ENCODE data around the gene SRPK1.

SRPK1 gene

GRCh38 chr6:35893246-35893645 is 27.7 kb downstream of the SRPK1 start:
- no peak for DNase-seq
- H3K36me3 ChIP-seq (ENCODE audit: control insufficient read depth, insufficient read depth, low read length): peaks cover 9% of the 10 kb centered on the region
- no peaks in the 10 kb centered on the region for H3K9me3 ChIP-seq (ENCODE audit: control insufficient read depth, low read length)
- H3K4me1 ChIP-seq (ENCODE audit: control insufficient read depth, insufficient read depth, low read length, poor library complexity, severe bottlenecking): no peaks in the 10 kb centered on the region
- no peak overlapping the region for H3K4me3 ChIP-seq (ENCODE audit: insufficient read depth, low read depth, low read length, poor library complexity, severe bottlenecking)
- no peaks in the 10 kb centered on the region for H3K27me3 ChIP-seq (replicated peaks; ENCODE audit: control insufficient read depth, insufficient read depth, low read length, poor library complexity, severe bottlenecking)
- no peak overlapping the region for H3K27ac ChIP-seq (ENCODE audit: insufficient read depth, low read length, poor library complexity, severe bottlenecking)

GRCh38 chr6:35892482-35892881 is 28.4 kb downstream of the SRPK1 start:
- H3K4me3 ChIP-seq (ENCODE audit: insufficient read depth, low read depth, low read length, poor library complexity, severe bottlenecking): no peak overlapping the region
- H3K27ac ChIP-seq (ENCODE audit: insufficient read depth, low read length, poor library complexity, severe bottlenecking): no peak overlapping the region
- no peaks in the 10 kb centered on the region for H3K27me3 ChIP-seq (replicated peaks; ENCODE audit: control insufficient read depth, insufficient read depth, low read length, poor library complexity, severe bottlenecking)
- no peaks in the 10 kb centered on the region for H3K9me3 ChIP-seq (ENCODE audit: control insufficient read depth, low read length)
- no peak for DNase-seq
- H3K4me1 ChIP-seq (ENCODE audit: control insufficient read depth, insufficient read depth, low read length, poor library complexity, severe bottlenecking): no peaks in the 10 kb centered on the region
- H3K36me3 ChIP-seq (ENCODE audit: control insufficient read depth, insufficient read depth, low read length): peaks cover 15% of the 10 kb centered on the region

- H3K27ac ChIP-seq (ENCODE audit: insufficient read depth, low read length, poor library complexity, severe bottlenecking): no peak overlapping the region
- H3K36me3 ChIP-seq (ENCODE audit: control insufficient read depth, insufficient read depth, low read length): peaks cover 13% of the 10 kb centered on the region
- no peak overlapping the region for H3K4me3 ChIP-seq (ENCODE audit: insufficient read depth, low read depth, low read length, poor library complexity, severe bottlenecking)
- no peaks in the 10 kb centered on the region for H3K4me1 ChIP-seq (ENCODE audit: control insufficient read depth, insufficient read depth, low read length, poor library complexity, severe bottlenecking)
- DNase-seq: no peak
- no peaks in the 10 kb centered on the region for H3K27me3 ChIP-seq (replicated peaks; ENCODE audit: control insufficient read depth, insufficient read depth, low read length, poor library complexity, severe bottlenecking)
- H3K9me3 ChIP-seq (ENCODE audit: control insufficient read depth, low read length): peaks cover 3% of the 10 kb centered on the region
Observed at GRCh38 chr6:35879151-35879550, 41.7 kb downstream of the SRPK1 start.

GRCh38 chr6:35876902-35877301 is 44.0 kb downstream of the SRPK1 start:
- H3K27me3 ChIP-seq (replicated peaks; ENCODE audit: control insufficient read depth, insufficient read depth, low read length, poor library complexity, severe bottlenecking): no peaks in the 10 kb centered on the region
- no peak overlapping the region for H3K27ac ChIP-seq (ENCODE audit: insufficient read depth, low read length, poor library complexity, severe bottlenecking)
- peaks cover 3% of the 10 kb centered on the region for H3K9me3 ChIP-seq (ENCODE audit: control insufficient read depth, low read length)
- H3K4me3 ChIP-seq (ENCODE audit: insufficient read depth, low read depth, low read length, poor library complexity, severe bottlenecking): no peak overlapping the region
- H3K4me1 ChIP-seq (ENCODE audit: control insufficient read depth, insufficient read depth, low read length, poor library complexity, severe bottlenecking): no peaks in the 10 kb centered on the region
- DNase-seq: no peak
- H3K36me3 ChIP-seq (ENCODE audit: control insufficient read depth, insufficient read depth, low read length): peaks cover 15% of the 10 kb centered on the region

GRCh38 chr6:35874730-35875129 is 46.2 kb downstream of the SRPK1 start:
- DNase-seq: no peak
- H3K4me3 ChIP-seq (ENCODE audit: insufficient read depth, low read depth, low read length, poor library complexity, severe bottlenecking): no peak overlapping the region
- no peaks in the 10 kb centered on the region for H3K27me3 ChIP-seq (replicated peaks; ENCODE audit: control insufficient read depth, insufficient read depth, low read length, poor library complexity, severe bottlenecking)
- no peaks in the 10 kb centered on the region for H3K4me1 ChIP-seq (ENCODE audit: control insufficient read depth, insufficient read depth, low read length, poor library complexity, severe bottlenecking)
- H3K9me3 ChIP-seq (ENCODE audit: control insufficient read depth, low read length): no peaks in the 10 kb centered on the region
- peaks cover 16% of the 10 kb centered on the region for H3K36me3 ChIP-seq (ENCODE audit: control insufficient read depth, insufficient read depth, low read length)
- no peak overlapping the region for H3K27ac ChIP-seq (ENCODE audit: insufficient read depth, low read length, poor library complexity, severe bottlenecking)

- DNase-seq: no peak
- H3K27ac ChIP-seq (ENCODE audit: insufficient read depth, low read length, poor library complexity, severe bottlenecking): no peak overlapping the region
- H3K4me3 ChIP-seq (ENCODE audit: insufficient read depth, low read depth, low read length, poor library complexity, severe bottlenecking): no peak overlapping the region
- H3K36me3 ChIP-seq (ENCODE audit: control insufficient read depth, insufficient read depth, low read length): peaks cover 13% of the 10 kb centered on the region
- no peaks in the 10 kb centered on the region for H3K27me3 ChIP-seq (replicated peaks; ENCODE audit: control insufficient read depth, insufficient read depth, low read length, poor library complexity, severe bottlenecking)
- H3K9me3 ChIP-seq (ENCODE audit: control insufficient read depth, low read length): no peaks in the 10 kb centered on the region
- H3K4me1 ChIP-seq (ENCODE audit: control insufficient read depth, insufficient read depth, low read length, poor library complexity, severe bottlenecking): no peaks in the 10 kb centered on the region
Observed at GRCh38 chr6:35859367-35859766, 61.5 kb downstream of the SRPK1 start.

- no peak overlapping the region for H3K4me3 ChIP-seq (ENCODE audit: insufficient read depth, low read depth, low read length, poor library complexity, severe bottlenecking)
- H3K9me3 ChIP-seq (ENCODE audit: control insufficient read depth, low read length): no peaks in the 10 kb centered on the region
- peaks cover 13% of the 10 kb centered on the region for H3K36me3 ChIP-seq (ENCODE audit: control insufficient read depth, insufficient read depth, low read length)
- H3K27me3 ChIP-seq (replicated peaks; ENCODE audit: control insufficient read depth, insufficient read depth, low read length, poor library complexity, severe bottlenecking): no peaks in the 10 kb centered on the region
- DNase-seq: no peak
- H3K27ac ChIP-seq (ENCODE audit: insufficient read depth, low read length, poor library complexity, severe bottlenecking): no peak overlapping the region
- H3K4me1 ChIP-seq (ENCODE audit: control insufficient read depth, insufficient read depth, low read length, poor library complexity, severe bottlenecking): no peaks in the 10 kb centered on the region
Observed at GRCh38 chr6:35857853-35858252, 63.0 kb downstream of the SRPK1 start.

- no peak for DNase-seq
- Histone ChIP-seq H3K4me3 (ENCODE audit: insufficient read depth, low read depth, low read length, poor library complexity, severe bottlenecking) (no peak overlapping the region), H3K36me3 (ENCODE audit: control insufficient read depth, insufficient read depth, low read length) (peaks cover 12% of the 10 kb centered on the region), H3K27me3 (replicated peaks; ENCODE audit: control insufficient read depth, insufficient read depth, low read length, poor library complexity, severe bottlenecking) (no peaks in the 10 kb centered on the region), H3K9me3 (ENCODE audit: control insufficient read depth, low read length) (no peaks in the 10 kb centered on the region), H3K4me1 (ENCODE audit: control insufficient read depth, insufficient read depth, low read length, poor library complexity, severe bottlenecking) (no peaks in the 10 kb centered on the region), H3K27ac (ENCODE audit: insufficient read depth, low read length, poor library complexity, severe bottlenecking) (no peak overlapping the region)
Observed at GRCh38 chr6:35856250-35856649, 64.6 kb downstream of the SRPK1 start.

GRCh38 chr6:35852994-35853393 is 67.9 kb downstream of the SRPK1 start:
- Histone ChIP-seq H3K36me3 (ENCODE audit: control insufficient read depth, insufficient read depth, low read length) (peaks cover 12% of the 10 kb centered on the region), H3K9me3 (ENCODE audit: control insufficient read depth, low read length) (no peaks in the 10 kb centered on the region), H3K4me1 (ENCODE audit: control insufficient read depth, insufficient read depth, low read length, poor library complexity, severe bottlenecking) (no peaks in the 10 kb centered on the region), H3K27ac (ENCODE audit: insufficient read depth, low read length, poor library complexity, severe bottlenecking) (no peak overlapping the region), H3K27me3 (replicated peaks; ENCODE audit: control insufficient read depth, insufficient read depth, low read length, poor library complexity, severe bottlenecking) (no peaks in the 10 kb centered on the region), H3K4me3 (ENCODE audit: insufficient read depth, low read depth, low read length, poor library complexity, severe bottlenecking) (no peak overlapping the region)
- no peak for DNase-seq

GRCh38 chr6:35850208-35850607 is 70.7 kb downstream of the SRPK1 start:
- Histone ChIP-seq H3K4me1 (ENCODE audit: control insufficient read depth, insufficient read depth, low read length, poor library complexity, severe bottlenecking) (no peaks in the 10 kb centered on the region), H3K27me3 (replicated peaks; ENCODE audit: control insufficient read depth, insufficient read depth, low read length, poor library complexity, severe bottlenecking) (no peaks in the 10 kb centered on the region), H3K27ac (ENCODE audit: insufficient read depth, low read length, poor library complexity, severe bottlenecking) (no peak overlapping the region), H3K4me3 (ENCODE audit: insufficient read depth, low read depth, low read length, poor library complexity, severe bottlenecking) (no peak overlapping the region), H3K36me3 (ENCODE audit: control insufficient read depth, insufficient read depth, low read length) (peaks cover 10% of the 10 kb centered on the region), H3K9me3 (ENCODE audit: control insufficient read depth, low read length) (no peaks in the 10 kb centered on the region)
- no peak for DNase-seq

- Histone ChIP-seq H3K27ac (ENCODE audit: insufficient read depth, low read length, poor library complexity, severe bottlenecking) (no peak overlapping the region), H3K9me3 (ENCODE audit: control insufficient read depth, low read length) (no peaks in the 10 kb centered on the region), H3K36me3 (ENCODE audit: control insufficient read depth, insufficient read depth, low read length) (peaks cover 7% of the 10 kb centered on the region), H3K4me1 (ENCODE audit: control insufficient read depth, insufficient read depth, low read length, poor library complexity, severe bottlenecking) (no peaks in the 10 kb centered on the region), H3K27me3 (replicated peaks; ENCODE audit: control insufficient read depth, insufficient read depth, low read length, poor library complexity, severe bottlenecking) (no peaks in the 10 kb centered on the region), H3K4me3 (ENCODE audit: insufficient read depth, low read depth, low read length, poor library complexity, severe bottlenecking) (no peak overlapping the region)
- DNase-seq: no peak
Observed at GRCh38 chr6:35844290-35844689, 76.6 kb downstream of the SRPK1 start.

Data from effector memory CD4-positive, alpha-beta T cell (primary cell).